SK-N-SH (cell line): ENCODE measurements around the gene CCDC167. TPM values are rescaled to one million over a fixed set of nuclear protein-coding genes. Genes with fewer than 3 reads are reported as not detected.

Experiments used
- CTCF ChIA-PET: fragments of 300-600, 350-600 bp; formaldehyde crosslinking; extraction: SDS; loops from one replicate; lab custom pipeline; 2021; lab: Yijun Ruan, JAX
- POLR2A ChIA-PET: fragments of 350-600 bp; sonication (Branson Sonifier 250); formaldehyde crosslinking; extraction: SDS; loops from one replicate; lab custom pipeline; 2020; ENCODE audit warnings: antibody characterized with exemption, inconsistent platforms; lab: Yijun Ruan, JAX
- DNase-seq: peaks from one replicate; pipeline ENCODE4 v3.0.0; 2012
- H2AFZ ChIP-seq: fragments of 200-600 bp; sonication (generic); 2 replicates; pipeline ENCODE4 v1.8.1; 2016; ENCODE audit warnings: antibody characterized with exemption, mild to moderate bottlenecking, low read depth
- H3F3A ChIP-seq: fragments of 200-600 bp; sonication (generic); replicated peaks from 2 replicates; pipeline ENCODE3; 2016; ENCODE audit warnings: antibody characterized with exemption, mild to moderate bottlenecking; ENCODE audit not compliant: insufficient read depth
- H3K27ac ChIP-seq, 2 experiments: fragments of 200-500 bp in 1 of 2; fragments of 200-600 bp in 1 of 2; sonication (Bioruptor generic) in 1 of 2; sonication (generic), shearing (Covaris generic) in 1 of 2; 2 replicates each; pipeline versions ENCODE4 v1.5.1 to v1.6.1; 2014 to 2016; ENCODE audit warnings: low read depth in 2 of 2, inconsistent platforms in 1 of 2, low read length in 1 of 2, mild to moderate bottlenecking in 1 of 2, mixed read lengths in 1 of 2
- H3K27me3 ChIP-seq: fragments of 200-600 bp; sonication (generic), shearing (Covaris generic); 2 replicates; pipeline ENCODE4 v1.6.1; 2016; ENCODE audit warnings: mixed run types; ENCODE audit not compliant: insufficient read depth
- H3K36me3 ChIP-seq, 2 experiments: fragments of 200-500 bp in 1 of 2; fragments of 200-600 bp in 1 of 2; sonication (Bioruptor generic) in 1 of 2; sonication (generic) in 1 of 2; replicated peaks in 1 of 2; 2 replicates each; pipeline versions ENCODE3 to v1.5.1; 2014 to 2016; ENCODE audit warnings: low read length in 1 of 2, mild to moderate bottlenecking in 1 of 2; ENCODE audit not compliant: insufficient read depth in 2 of 2, control insufficient read depth in 1 of 2
- H3K4me1 ChIP-seq, 2 experiments: fragments of 200-500 bp in 1 of 2; fragments of 200-600 bp in 1 of 2; sonication (Bioruptor generic) in 1 of 2; sonication (generic), shearing (Covaris generic) in 1 of 2; 2 replicates each; pipeline versions ENCODE4 v1.5.1 to v1.6.1; 2014 to 2016; ENCODE audit warnings: low read depth in 1 of 2, low read length in 1 of 2, mixed run types in 1 of 2; ENCODE audit not compliant: insufficient read depth in 2 of 2, control insufficient read depth in 1 of 2
- H3K4me2 ChIP-seq: fragments of 200-600 bp; sonication (generic), shearing (Covaris generic); 2 replicates; pipeline ENCODE4 v1.6.1; 2017; ENCODE audit warnings: mixed run types
- H3K4me3 ChIP-seq, 2 experiments: fragments of 200-500 bp in 1 of 2; fragments of 200-600 bp in 1 of 2; sonication (Bioruptor generic) in 1 of 2; sonication (generic), shearing (Covaris generic) in 1 of 2; 2 replicates each; pipeline versions ENCODE4 v1.5.1 to v1.8.1; 2014 to 2016; ENCODE audit warnings: low read depth in 2 of 2, inconsistent platforms in 1 of 2, low read length in 1 of 2, mild to moderate bottlenecking in 1 of 2, mixed read lengths in 1 of 2, moderate library complexity in 1 of 2
- H3K79me2 ChIP-seq: fragments of 200-600 bp; sonication (generic); 2 replicates; pipeline ENCODE4 v1.8.1; 2017; ENCODE audit warnings: mild to moderate bottlenecking; ENCODE audit not compliant: insufficient read depth
- H3K9ac ChIP-seq: fragments of 200-600 bp; sonication (generic); 2 replicates; pipeline ENCODE4 v1.6.1; 2017; ENCODE audit warnings: mixed run types
- H3K9me2 ChIP-seq: fragments of 200-600 bp; sonication (generic); 2 replicates; pipeline ENCODE4 v1.6.1; 2017; ENCODE audit warnings: mixed run types
- H3K9me3 ChIP-seq: fragments of 200-600 bp; sonication (generic); 2 replicates; pipeline ENCODE4 v1.6.1; 2017; ENCODE audit warnings: mixed run types, mild to moderate bottlenecking, moderate library complexity
- H4K20me1 ChIP-seq: fragments of 200-600 bp; sonication (generic); 2 replicates; pipeline ENCODE4 v1.6.1; 2017; ENCODE audit warnings: mild to moderate bottlenecking, mixed run types; ENCODE audit not compliant: insufficient read depth
- ELF1 ChIP-seq: IDR thresholded peaks from 2 replicates; pipeline ENCODE4 v1.4.0; 2012
- EZH2phosphoT487 ChIP-seq: fragments of 200-600 bp; sonication (generic); IDR thresholded peaks from 2 replicates; pipeline ENCODE4 v1.6.1; 2017; ENCODE audit warnings: low read depth, mixed run types, mild to moderate bottlenecking, antibody characterized with exemption, moderate library complexity, borderline replicate concordance
- FOSL2 ChIP-seq: IDR thresholded peaks from 2 replicates; pipeline ENCODE4 v1.4.0; 2012; ENCODE audit warnings: low read depth, mild to moderate bottlenecking, moderate library complexity, borderline replicate concordance
- FOXJ3 ChIP-seq: sonication (generic); formaldehyde crosslinking; IDR thresholded peaks from 2 replicates; pipeline ENCODE4 v1.5.1; 2020; ENCODE audit warnings: mild to moderate bottlenecking, missing genetic modification reagents
- GABPA ChIP-seq: IDR thresholded peaks from 2 replicates; pipeline ENCODE4 v1.4.0; 2012; ENCODE audit warnings: low read depth, mild to moderate bottlenecking
- GATA2 ChIP-seq: sonication (generic); formaldehyde crosslinking; IDR thresholded peaks from 2 replicates; pipeline ENCODE4 v1.5.0; 2020; ENCODE audit warnings: mild to moderate bottlenecking, missing genetic modification reagents
- MXI1 ChIP-seq: IDR thresholded peaks from 2 replicates; pipeline ENCODE4 v1.6.1; 2012; ENCODE audit warnings: mild to moderate bottlenecking, low read depth, low read length, improper control_type of control experiment
- NFIC ChIP-seq: IDR thresholded peaks from 2 replicates; pipeline ENCODE4 v1.4.0; 2012; ENCODE audit warnings: borderline replicate concordance
- NRF1 ChIP-seq: IDR thresholded peaks from 2 replicates; pipeline ENCODE4 v1.6.1; 2012; ENCODE audit warnings: low read depth, mild to moderate bottlenecking, low read length
- POLR2AphosphoS5 ChIP-seq: IDR thresholded peaks from 2 replicates; pipeline ENCODE4 v1.6.1; 2012; ENCODE audit warnings: low read depth, low read length
- RCOR1 ChIP-seq: fragments of 150-350 bp; IDR thresholded peaks from 2 replicates; pipeline ENCODE4 v1.6.1; 2017; ENCODE audit warnings: antibody characterized with exemption, low read length
- RFX5 ChIP-seq: IDR thresholded peaks from 2 replicates; pipeline ENCODE4 v1.6.1; 2012; ENCODE audit warnings: mild to moderate bottlenecking, improper control_type of control experiment, low read length
- SMC3 ChIP-seq: IDR thresholded peaks from 2 replicates; pipeline ENCODE4 v1.6.1; 2012; ENCODE audit warnings: low read depth, low read length, improper control_type of control experiment
- YY1 ChIP-seq: IDR thresholded peaks from 2 replicates; pipeline ENCODE4 v1.4.0; 2012; ENCODE audit warnings: low read depth, mild to moderate bottlenecking
- WGBS: methylation state at CpG from one replicate; pipeline ENCODE4 v1.1.6; 2017; ENCODE audit warnings: low lambda C conversion rate; 5-methylcytosine and 5-hydroxymethylcytosine counted together
- polyA plus RNA-seq, 3 experiments: library from polyadenylated mRNA; depleted of rRNA; stranded (reverse); fragments of >200 nt; gene quantifications; 2 replicates each; pipeline ENCODE4 v1.2.3, GENCODE V29; 2012
- TF ChIP-seq, protein P1 (sequence below): IDR thresholded peaks from 2 replicates; pipeline ENCODE4 v1.4.0; 2012; ENCODE audit warnings: low read depth, borderline replicate concordance
- TF ChIP-seq, protein P2 (sequence below): fragments of 150-350 bp; IDR thresholded peaks from 2 replicates; pipeline ENCODE4 v1.6.1; 2016; ENCODE audit warnings: mild to moderate bottlenecking, low read depth, low read length

CCDC167 gene
- polyA plus RNA-seq, 1 of the 3 experiments (the other 2 are of a cell fraction): 49.1 TPM

DNA sequence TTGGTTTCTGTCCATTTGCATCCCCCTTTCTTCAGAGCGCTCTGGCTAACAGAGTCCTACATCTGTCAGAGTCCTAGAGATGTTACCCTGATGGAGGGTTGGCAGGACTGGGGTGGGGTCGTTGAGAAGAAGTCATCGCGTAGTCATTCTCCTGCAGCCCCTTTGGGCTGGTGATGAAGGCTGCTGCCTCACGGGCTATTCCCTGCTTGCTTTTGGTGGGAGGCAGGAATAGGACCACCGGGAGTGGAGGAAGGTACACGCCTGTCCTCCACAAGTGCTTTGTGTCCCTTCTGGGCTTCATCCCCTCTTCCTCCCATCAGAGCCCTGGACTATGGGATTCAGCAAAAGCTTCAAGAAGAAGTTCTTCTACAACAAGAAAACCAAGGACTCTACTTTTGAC is 20.9 kb downstream of the CCDC167 start (continued):
- TF ChIP-seq, protein P1, sequence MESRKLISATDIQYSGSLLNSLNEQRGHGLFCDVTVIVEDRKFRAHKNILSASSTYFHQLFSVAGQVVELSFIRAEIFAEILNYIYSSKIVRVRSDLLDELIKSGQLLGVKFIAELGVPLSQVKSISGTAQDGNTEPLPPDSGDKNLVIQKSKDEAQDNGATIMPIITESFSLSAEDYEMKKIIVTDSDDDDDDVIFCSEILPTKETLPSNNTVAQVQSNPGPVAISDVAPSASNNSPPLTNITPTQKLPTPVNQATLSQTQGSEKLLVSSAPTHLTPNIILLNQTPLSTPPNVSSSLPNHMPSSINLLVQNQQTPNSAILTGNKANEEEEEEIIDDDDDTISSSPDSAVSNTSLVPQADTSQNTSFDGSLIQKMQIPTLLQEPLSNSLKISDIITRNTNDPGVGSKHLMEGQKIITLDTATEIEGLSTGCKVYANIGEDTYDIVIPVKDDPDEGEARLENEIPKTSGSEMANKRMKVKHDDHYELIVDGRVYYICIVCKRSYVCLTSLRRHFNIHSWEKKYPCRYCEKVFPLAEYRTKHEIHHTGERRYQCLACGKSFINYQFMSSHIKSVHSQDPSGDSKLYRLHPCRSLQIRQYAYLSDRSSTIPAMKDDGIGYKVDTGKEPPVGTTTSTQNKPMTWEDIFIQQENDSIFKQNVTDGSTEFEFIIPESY: no peak
- TF ChIP-seq GATA2 (CRISPR knock-in tag) (no peak), NRF1 (no peak), SMC3 (no peak), FOXJ3 (CRISPR knock-in tag) (no peak), RFX5 (no peak), FOSL2 (no peak), GABPA (no peak), NFIC (no peak), YY1 (no peak), RCOR1 (no peak)
- TF ChIP-seq, protein P2, sequence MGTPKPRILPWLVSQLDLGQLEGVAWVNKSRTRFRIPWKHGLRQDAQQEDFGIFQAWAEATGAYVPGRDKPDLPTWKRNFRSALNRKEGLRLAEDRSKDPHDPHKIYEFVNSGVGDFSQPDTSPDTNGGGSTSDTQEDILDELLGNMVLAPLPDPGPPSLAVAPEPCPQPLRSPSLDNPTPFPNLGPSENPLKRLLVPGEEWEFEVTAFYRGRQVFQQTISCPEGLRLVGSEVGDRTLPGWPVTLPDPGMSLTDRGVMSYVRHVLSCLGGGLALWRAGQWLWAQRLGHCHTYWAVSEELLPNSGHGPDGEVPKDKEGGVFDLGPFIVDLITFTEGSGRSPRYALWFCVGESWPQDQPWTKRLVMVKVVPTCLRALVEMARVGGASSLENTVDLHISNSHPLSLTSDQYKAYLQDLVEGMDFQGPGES: no peak
- TF ChIP-seq, all 33 proteins: peak for 0

DNA sequence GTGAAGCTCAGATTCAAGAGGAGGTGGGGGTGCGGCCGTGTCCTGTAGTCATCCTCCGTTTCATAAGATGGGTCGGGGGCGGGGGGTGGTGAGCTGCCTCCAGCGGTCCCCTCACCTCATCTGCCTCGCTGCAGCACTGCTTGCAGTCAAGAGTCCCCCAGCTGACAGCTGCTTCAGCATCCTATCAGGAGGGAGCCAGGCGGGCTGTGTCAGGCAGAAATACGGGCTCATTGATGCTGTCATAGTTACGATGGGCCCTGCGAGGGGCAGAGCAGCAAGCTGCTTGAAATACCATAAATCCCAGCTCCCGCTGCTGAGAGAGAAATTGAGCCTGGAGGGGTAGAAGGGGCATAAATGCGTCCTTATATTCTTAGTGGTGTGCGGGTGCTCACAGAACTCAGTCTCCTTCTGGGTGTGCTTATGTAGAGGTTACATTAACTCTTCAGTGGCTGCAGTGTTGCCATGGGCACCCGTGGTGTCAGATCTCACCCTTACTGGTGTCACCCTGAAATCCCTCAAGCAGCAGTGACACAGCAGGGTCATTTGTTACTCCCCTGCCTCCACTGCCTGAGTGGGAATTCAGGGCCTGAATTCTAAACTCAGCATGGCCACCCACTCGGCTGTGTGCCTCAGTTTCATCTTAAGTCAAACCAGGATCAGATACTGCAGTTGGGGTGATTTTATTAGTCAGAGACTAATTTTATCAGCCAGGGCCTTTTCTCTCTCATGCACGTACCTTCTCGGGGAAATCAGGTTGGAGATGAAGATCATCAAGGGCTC is 21.8 kb downstream of the CCDC167 start:
- Histone ChIP-seq H3K27me3 (no peaks in the 10 kb centered on the region), H2AFZ (no peak overlapping the region), H4K20me1 (no peaks in the 10 kb centered on the region), H3K9ac (no peak overlapping the region), H3F3A (no peaks in the 10 kb centered on the region), H3K4me2 (no peak overlapping the region), H3K36me3 (peaks cover 15 to 82% of the 10 kb centered on the region in 2 experiments), H3K79me2 (no peaks in the 10 kb centered on the region), H3K9me3 (no peaks in the 10 kb centered on the region), H3K9me2 (no peaks in the 10 kb centered on the region), H3K4me3 (no peak overlapping the region), H3K4me1 (peaks cover 5 to 24% of the 10 kb centered on the region in 2 experiments; a peak in 3 of 4 replicates), H3K27ac (no peak overlapping the region)
- DNase-seq: no peak
- TF ChIP-seq MXI1: no peak
- no peak for TF ChIP-seq EZH2phosphoT487
- no peak for TF ChIP-seq ELF1
- TF ChIP-seq POLR2AphosphoS5: no peak
- 91% methylated on average over 15 of the region's 18 CpGs for WGBS
- ChIA-PET CTCF (interaction anchor here (0.7 to 4.2 kb wide), 8 partner anchors 42 to 214 kb away, joined by 3 to 21 read pairs (median 4); no protein-coding TSS in a partner anchor), POLR2A (interaction anchor here (0.7 kb wide), 1 partner anchor 34 kb away, joined by 4 read pairs; no protein-coding TSS in a partner anchor)
